ENCODE measurements around the gene STYXL2. TPM values are rescaled to one million over a fixed set of nuclear protein-coding genes. Genes with fewer than 3 reads are reported as not detected.

STYXL2 gene
- total and polyA plus RNA-seq, 2 of the 8 experiments (the other 6 are each of a cell fraction or from before 2014, with no cell fraction given) = 0.09 to 0.22 TPM

DNA sequence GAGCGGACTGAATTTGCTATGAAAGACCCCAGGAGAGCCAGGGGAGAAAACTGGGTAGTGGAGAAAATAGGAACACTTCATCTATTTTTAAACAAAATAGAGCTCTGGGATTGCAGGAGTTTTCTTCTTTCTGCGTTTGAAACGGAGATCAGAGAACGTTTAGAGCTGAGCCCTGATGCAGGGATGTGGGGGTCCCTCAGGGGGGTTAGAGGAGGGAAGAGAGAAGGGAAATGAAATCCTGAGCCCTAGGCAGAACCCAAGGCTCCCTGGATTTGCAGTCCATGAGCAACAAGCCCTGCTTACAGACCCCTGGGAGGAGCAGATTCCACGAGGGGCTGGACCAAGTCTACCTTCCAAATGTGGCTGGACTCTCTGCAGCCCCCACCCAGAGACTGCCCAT, 21.8 kb downstream of the STYXL2 start (continued):
- TF ChIP-seq, protein P1, sequence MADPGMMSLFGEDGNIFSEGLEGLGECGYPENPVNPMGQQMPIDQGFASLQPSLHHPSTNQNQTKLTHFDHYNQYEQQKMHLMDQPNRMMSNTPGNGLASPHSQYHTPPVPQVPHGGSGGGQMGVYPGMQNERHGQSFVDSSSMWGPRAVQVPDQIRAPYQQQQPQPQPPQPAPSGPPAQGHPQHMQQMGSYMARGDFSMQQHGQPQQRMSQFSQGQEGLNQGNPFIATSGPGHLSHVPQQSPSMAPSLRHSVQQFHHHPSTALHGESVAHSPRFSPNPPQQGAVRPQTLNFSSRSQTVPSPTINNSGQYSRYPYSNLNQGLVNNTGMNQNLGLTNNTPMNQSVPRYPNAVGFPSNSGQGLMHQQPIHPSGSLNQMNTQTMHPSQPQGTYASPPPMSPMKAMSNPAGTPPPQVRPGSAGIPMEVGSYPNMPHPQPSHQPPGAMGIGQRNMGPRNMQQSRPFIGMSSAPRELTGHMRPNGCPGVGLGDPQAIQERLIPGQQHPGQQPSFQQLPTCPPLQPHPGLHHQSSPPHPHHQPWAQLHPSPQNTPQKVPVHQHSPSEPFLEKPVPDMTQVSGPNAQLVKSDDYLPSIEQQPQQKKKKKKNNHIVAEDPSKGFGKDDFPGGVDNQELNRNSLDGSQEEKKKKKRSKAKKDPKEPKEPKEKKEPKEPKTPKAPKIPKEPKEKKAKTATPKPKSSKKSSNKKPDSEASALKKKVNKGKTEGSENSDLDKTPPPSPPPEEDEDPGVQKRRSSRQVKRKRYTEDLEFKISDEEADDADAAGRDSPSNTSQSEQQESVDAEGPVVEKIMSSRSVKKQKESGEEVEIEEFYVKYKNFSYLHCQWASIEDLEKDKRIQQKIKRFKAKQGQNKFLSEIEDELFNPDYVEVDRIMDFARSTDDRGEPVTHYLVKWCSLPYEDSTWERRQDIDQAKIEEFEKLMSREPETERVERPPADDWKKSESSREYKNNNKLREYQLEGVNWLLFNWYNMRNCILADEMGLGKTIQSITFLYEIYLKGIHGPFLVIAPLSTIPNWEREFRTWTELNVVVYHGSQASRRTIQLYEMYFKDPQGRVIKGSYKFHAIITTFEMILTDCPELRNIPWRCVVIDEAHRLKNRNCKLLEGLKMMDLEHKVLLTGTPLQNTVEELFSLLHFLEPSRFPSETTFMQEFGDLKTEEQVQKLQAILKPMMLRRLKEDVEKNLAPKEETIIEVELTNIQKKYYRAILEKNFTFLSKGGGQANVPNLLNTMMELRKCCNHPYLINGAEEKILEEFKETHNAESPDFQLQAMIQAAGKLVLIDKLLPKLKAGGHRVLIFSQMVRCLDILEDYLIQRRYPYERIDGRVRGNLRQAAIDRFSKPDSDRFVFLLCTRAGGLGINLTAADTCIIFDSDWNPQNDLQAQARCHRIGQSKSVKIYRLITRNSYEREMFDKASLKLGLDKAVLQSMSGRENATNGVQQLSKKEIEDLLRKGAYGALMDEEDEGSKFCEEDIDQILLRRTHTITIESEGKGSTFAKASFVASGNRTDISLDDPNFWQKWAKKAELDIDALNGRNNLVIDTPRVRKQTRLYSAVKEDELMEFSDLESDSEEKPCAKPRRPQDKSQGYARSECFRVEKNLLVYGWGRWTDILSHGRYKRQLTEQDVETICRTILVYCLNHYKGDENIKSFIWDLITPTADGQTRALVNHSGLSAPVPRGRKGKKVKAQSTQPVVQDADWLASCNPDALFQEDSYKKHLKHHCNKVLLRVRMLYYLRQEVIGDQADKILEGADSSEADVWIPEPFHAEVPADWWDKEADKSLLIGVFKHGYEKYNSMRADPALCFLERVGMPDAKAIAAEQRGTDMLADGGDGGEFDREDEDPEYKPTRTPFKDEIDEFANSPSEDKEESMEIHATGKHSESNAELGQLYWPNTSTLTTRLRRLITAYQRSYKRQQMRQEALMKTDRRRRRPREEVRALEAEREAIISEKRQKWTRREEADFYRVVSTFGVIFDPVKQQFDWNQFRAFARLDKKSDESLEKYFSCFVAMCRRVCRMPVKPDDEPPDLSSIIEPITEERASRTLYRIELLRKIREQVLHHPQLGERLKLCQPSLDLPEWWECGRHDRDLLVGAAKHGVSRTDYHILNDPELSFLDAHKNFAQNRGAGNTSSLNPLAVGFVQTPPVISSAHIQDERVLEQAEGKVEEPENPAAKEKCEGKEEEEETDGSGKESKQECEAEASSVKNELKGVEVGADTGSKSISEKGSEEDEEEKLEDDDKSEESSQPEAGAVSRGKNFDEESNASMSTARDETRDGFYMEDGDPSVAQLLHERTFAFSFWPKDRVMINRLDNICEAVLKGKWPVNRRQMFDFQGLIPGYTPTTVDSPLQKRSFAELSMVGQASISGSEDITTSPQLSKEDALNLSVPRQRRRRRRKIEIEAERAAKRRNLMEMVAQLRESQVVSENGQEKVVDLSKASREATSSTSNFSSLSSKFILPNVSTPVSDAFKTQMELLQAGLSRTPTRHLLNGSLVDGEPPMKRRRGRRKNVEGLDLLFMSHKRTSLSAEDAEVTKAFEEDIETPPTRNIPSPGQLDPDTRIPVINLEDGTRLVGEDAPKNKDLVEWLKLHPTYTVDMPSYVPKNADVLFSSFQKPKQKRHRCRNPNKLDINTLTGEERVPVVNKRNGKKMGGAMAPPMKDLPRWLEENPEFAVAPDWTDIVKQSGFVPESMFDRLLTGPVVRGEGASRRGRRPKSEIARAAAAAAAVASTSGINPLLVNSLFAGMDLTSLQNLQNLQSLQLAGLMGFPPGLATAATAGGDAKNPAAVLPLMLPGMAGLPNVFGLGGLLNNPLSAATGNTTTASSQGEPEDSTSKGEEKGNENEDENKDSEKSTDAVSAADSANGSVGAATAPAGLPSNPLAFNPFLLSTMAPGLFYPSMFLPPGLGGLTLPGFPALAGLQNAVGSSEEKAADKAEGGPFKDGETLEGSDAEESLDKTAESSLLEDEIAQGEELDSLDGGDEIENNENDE (IDR thresholded peaks at IDR 0.05; ENCODE audit: insufficient replicate concordance, low read length) = no peak
- TF ChIP-seq, protein P2, sequence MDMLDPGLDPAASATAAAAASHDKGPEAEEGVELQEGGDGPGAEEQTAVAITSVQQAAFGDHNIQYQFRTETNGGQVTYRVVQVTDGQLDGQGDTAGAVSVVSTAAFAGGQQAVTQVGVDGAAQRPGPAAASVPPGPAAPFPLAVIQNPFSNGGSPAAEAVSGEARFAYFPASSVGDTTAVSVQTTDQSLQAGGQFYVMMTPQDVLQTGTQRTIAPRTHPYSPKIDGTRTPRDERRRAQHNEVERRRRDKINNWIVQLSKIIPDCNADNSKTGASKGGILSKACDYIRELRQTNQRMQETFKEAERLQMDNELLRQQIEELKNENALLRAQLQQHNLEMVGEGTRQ (IDR thresholded peaks at IDR 0.05; ENCODE audit: low read length) = no peak
